GM19238 (cell line): ENCODE data around the gene USP40.

Experiments used
- DNase-seq: peaks from one replicate; pipeline ENCODE4 v3.0.0; 2011; ENCODE audit warnings: low spot score; ENCODE audit not compliant: insufficient read length

The USP40 gene

DNA sequence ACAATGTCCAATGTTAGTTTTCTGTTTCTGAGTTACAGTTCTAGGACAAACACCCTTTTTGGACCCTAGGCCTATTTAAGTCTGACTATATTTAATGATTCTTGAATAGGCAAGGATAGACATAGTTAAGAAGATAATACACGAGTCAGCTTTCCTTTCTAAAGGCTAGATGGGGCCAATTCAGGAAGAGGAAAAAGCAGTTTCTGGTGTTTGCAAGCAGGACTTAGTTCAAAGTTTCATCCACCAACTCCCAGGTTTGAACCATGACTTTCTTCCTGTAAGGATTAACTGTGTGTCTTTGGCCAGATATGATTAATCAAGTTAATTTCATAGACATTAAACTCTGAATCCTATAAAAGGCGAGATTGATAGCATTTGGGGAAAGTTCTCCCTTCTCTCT lies 66.7 kb downstream of the USP40 start:
- no peak for DNase-seq

DNA sequence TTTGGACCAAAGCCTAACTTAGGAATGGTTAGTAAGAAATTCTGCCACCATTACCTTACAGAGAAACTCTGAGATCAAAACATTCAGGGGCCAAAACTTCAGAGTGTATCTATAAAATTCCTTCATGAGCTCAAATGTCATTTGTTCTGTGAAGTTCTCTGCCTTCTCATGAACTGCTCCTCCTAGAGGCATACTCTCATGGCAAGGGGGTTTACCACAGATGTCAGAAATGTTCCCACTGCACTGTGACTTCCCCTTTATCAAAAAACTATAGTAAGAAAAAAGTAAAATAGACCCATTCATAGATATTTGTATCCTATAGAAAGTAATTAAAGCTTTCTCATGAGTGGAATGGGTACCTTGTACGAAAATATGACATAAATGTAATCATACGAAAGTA lies 68.5 kb downstream of the USP40 start:
- DNase-seq = no peak

DNA sequence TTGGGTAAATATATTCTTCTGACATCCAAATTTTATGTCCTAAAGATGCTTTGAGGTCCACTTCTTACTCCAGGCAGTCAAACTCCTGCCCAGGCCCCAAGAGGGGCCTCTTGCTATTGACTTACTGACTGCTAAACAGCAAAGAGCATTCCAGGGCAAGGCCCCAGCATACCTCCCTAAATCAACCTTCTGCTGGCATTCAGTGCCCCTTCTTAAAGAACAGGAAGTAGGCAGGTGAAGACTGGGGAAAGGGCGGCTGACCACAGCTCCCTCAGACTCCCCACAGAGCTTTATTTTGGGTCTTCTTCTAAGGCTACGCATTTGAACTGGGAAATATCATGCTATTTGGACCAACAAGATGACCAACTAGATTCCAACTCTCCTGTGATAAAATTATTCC lies 68.9 kb downstream of the USP40 start:
- DNase-seq = no peak

DNA sequence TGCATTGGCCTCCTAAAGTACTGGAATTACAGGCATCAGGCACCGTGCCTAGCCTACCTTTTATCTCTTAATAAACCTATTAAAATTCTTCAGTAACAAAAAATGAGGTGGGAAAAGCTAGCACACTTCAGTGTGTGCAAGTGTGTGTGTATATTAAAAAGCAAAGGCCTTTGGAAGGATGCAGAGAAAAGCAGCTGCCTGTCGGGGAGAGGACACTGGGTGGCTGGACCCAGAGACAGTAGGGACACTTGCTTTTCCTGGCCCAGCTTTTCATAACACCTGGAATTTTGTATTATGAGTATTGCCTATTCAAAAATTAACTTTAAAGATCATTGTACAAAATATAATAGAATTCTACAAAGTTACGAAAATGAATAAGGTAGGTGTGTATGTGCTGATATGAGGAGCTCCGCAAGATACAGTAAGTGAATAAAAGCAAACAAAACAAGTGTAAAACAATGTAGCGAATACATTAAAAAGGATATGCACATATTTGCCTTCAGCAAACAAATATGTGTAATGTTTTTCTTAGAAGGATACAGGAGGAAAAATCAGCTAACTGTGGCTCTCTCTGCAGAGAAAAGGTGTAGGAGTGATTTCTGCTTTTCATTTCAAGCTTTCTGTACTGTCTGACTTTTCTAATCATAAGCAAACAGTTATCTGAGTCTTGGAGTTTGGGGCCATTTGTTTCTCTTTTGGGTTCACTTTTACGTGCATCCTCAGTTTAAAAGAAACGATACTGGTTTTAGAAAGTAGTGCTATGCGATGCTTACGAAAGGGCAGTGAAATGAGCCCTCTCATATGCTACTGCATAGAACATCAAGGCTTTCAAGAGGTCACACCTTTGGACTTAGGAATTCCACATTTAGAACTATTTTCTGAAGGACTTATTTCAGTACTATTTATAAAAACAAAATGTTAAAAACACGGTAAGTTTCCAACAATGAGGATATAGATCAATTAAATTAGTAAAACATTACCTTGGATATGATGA lies 70.8 kb downstream of the USP40 start:
- no peak for DNase-seq

DNA sequence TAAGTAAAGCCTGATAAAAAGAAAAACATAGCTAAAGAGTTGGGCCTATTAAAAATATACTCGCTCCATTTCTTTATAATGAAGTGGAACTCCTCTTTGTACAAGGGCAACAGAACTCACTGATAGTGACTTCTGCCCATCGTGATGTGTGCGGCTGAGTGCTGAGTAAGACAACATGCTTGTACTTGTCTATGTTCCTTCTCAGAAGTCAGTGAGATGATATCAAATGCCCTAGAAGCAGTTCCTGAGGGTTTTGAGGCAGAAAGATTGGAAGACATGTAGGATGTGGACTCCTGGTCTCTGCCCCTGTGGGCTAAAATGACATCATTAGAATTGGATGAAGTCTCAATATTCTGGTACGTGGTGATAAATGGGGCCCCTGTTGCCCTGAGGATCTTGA lies 73.8 kb downstream of the USP40 start:
- DNase-seq = no peak

DNA sequence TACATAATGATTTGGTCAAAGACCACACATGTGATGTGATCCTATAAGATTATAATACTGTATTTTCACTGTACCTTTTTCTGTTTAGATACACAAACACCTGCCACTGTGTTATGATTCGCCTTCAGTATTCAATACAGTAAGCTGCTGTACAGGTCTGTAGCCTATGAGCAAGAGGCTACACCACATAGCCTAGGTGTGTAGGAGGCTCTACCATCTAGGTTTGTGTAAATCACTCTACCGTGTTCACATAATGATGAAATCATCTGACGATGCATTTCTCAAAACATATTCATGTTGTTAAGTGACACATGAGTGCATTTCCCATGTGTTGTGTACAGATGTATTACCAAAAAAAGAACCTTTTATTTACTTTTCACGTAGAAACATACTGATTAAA lies 74.5 kb downstream of the USP40 start:
- DNase-seq = no peak

DNA sequence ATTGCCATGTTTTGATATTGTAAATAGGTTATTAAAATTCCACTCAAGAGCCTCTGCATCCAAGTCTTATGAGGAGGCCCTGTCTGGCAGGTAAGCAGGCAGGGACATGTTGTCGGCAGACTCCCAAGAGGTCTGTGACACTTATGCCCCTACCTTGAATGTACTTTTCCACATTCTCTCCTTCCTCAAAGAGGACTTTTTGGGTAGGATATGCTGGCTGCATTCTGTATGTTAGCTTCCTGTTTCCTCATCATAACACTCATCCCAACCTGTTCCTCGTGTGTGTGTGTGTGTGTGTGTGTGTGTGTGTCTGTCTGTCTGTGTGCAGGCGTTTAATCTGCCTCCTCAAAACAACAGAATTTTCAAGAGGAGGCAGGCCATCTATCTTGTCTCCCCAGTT lies 75.3 kb downstream of the USP40 start:
- no peak for DNase-seq

DNA sequence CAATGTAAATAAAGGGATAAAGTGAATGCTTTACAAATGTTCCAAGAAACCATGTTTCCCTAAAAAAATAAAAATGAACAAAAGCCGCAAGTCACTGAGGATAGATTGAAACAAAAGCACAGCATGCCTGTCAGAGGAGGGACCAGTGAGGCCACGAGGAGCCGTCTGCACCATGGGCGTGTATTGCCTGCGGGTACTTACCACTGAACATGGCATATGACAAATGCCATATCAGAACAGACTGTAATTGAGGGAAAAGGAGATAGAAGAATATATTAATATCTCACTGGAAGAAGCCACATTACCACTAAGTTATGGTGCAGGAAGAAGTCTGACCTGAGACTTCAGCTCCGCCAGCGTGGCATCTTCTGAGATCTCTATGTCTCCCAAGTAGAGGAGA lies 75.8 kb downstream of the USP40 start:
- no peak for DNase-seq

DNA sequence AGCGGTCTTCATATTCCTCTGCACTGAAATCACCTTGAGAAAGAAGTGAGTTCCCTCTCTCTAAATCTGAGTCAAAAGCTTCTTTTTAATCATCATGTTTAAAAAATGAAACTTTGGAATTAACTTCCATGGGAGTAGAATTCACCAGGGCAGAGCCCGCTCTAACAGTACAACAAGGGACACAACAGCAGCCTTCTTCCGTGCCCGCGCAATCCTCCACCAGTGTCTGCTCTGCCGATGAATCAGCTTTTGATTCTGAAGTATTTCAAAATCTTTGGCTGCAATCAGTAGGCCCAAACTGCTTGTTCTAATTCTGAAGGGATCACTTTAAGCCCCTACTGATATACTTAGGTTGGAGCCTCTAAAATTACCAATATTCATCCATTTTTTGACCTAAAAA lies 76.9 kb downstream of the USP40 start:
- DNase-seq = no peak

DNA sequence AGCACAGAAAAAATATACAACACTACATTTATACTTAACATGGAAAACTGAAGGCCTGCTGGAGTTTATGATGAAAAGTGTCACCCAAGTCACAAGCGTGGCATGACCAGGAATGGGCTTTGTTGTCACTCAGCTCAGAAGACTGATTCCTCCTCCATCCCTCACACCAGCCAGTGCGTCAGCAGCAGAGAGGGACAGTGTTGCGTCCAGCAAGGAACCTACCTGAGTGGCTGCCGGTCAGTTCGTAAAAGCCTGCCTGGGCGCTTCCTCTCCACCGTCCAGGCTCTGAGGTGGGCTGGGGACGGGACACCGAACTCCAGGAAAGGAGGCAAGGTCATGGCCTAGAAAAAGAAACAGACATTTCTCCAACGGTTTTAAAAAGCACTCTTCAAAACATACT lies 77.4 kb downstream of the USP40 start:
- DNase-seq = no peak

DNA sequence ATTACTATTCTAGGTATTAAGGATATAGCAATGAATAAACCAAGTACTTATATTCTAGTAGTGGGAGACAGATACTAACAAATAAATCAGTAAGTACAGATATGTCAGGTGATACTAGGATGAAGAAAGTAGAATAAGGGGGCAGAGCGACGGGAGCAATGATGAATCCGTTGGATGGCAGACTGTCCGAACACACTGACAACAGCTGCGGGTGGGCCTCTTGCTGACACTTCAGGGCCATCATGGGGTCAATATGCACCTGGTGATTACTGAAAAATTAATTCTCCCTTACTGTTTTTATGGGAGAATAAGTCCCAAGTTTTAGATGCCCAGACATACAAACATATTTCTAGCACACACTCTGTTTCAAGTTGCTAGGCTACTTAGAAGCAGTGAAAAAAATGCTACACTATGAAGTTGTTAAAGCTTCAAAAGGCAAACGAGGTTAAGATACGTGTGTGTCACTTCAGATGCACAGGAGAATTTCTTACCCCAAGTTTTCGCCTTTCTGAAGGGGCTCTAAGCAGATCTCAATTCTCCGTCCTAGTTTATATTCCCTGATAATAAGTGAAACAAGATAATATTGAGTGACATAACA lies 78.7 kb downstream of the USP40 start:
- no peak for DNase-seq

DNA sequence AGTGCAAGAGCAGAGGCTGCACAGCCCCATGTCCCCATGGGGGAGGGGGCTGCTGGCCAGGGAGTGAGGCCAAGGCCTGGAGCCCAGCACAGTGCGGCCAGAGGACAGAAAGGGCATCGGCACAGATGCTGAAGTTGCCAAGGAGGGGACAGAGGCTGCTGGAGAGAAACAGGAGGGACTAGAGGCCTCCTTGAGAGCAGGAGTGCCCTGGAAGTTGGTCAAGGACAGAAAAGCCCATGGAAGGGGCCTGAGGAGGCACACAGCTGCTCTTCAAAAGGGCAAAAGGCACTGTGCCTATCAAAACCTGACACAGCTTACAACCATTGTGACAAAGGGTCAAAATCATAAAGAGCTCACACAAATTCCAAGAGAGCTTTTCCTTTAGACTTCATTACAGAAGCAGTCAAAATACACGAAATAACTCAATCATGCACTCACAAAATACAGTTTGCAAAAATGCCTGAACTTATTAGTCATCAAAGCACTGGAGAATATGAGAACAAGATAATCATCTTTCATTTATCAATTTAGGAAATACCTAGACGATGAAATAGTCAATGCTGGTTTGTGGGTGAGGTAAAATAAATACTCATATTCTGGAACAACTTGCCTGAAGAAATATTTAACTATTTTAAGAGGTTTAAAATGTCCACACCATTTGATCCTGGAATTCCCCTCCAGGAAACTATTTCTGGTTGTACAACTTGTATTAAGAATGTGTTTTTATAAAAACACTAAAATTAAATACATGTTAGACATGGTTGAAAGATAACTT lies 79.6 kb downstream of the USP40 start:
- DNase-seq = no peak

DNA sequence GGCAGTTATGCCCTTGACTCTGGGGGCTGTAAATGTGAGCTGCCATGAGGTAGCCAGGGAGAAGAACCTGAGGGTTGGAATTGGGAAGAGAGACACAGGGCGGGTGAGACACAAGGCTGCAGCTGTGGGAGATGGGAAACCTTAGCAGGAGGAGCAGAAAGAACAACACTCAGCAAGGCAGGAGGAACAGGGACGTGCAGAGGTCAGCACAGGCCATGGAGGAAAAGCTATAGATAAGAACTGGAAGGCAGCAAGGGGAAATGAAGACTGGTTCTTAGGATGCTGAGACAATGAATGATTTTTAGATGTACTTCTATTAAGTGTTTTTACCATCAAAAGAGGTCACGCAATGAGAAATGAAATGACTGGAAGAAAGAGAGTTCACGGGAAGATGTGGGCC lies 80.2 kb downstream of the USP40 start:
- no peak for DNase-seq

DNA sequence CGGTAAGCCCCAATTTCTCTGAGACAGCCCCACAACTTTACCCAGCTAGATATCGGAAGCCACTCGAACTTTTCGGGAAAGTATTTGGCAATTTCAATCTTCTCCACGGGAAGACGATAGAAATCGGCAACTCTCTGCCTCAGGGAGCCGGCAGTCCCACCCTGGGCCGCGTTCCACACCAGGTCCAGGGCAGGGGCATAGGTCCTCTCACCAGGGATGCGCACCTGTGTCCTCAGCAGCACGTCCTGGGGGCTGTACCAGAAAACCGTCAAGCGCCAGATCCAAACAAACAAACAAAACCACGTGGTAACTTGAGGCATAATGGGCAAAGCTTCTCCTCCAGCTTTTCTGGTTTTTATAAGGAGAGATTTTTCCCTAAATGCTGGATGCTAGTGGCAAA lies 80.9 kb downstream of the USP40 start:
- no peak for DNase-seq

DNA sequence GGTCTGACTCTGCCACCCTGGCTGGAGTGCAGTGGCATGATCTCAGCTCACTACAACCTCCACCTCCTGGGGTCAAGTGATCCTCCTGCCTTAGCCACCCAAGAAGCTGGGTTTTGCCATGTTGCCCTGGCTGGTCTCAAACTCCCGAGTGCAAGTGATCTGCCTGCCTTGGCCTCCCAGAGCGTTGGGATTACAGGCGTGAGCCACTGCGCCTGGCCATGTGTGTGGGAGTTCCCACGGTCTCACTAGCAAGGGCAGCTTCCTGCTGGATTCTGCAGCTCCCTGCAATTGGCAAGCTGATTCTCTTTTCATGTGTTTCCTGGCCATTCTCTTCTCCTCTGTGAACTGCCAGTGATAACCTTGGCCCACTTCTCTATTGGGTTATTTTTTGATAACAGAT lies 84.0 kb downstream of the USP40 start:
- DNase-seq = no peak

DNA sequence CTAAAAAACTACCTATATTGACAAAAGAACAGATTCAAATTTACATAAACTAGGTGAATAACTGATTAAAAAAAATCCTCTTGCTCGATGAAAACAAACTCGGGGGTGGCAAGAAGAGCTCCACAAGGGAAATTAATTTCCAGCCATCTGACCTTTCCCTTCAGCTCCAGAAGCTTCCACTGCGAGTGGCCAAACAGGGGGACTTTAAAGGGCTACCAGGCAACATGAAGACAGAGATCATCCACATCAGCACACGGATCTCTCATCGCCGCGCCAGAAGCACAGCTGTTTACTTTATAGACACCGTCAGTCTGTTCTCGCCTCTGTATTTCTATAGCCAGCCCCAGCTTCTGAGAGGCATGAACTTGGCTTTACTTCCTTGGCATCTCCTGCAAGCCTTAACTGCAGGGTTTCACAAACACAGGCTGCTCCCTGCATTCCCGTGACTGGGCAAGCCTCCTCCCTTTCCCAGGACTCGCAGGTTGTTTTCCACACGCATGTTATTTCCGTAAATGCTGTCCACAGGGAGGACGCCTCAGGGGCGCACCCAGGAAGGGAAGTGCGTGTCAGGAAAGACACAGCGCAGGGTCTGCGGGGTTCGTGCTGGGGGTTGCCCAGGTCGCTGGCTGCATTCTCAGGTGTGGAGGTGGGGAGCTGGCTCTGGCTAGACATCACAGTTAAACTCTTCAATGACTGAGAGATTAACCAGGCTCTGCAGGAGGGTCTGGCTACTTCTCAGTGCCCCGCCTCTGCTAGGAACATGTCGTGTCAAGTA lies 85.0 kb downstream of the USP40 start:
- DNase-seq = no peak

DNA sequence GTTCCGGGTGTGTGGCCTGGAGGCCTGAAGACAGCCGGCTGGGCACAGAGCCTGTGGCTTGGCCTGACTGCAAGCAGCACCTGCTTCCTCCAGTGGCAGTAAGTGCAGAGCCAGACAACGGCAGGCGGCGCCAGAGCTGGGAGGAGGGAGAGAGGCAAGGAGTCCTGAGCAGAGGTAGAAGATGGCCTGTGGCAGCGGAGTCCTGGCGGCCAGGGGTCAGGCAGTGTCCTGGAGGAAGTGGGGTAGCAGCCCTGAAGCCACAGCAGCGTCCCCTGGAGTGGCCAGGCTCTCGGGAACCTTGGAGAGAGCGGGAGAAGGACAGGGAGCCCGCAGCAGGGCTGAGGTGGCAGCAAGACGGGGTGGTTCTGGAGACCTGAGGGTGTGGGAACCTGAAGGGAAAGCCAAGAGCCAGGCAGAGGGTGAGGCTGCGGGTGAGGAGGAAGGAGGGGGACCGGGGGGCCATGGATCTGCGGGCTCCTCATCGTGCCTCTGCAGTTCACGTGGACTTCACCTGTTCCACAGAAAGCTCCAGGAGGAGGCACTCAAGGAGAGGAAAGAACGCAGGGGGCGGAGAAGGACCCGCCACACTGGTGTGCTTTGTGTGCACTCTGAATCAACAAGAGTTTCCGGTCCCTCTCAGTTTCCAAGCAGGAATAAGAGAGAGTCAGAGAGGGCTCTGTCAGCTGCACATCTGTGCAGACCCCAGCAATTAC lies 85.9 kb downstream of the USP40 start:
- DNase-seq = no peak

DNA sequence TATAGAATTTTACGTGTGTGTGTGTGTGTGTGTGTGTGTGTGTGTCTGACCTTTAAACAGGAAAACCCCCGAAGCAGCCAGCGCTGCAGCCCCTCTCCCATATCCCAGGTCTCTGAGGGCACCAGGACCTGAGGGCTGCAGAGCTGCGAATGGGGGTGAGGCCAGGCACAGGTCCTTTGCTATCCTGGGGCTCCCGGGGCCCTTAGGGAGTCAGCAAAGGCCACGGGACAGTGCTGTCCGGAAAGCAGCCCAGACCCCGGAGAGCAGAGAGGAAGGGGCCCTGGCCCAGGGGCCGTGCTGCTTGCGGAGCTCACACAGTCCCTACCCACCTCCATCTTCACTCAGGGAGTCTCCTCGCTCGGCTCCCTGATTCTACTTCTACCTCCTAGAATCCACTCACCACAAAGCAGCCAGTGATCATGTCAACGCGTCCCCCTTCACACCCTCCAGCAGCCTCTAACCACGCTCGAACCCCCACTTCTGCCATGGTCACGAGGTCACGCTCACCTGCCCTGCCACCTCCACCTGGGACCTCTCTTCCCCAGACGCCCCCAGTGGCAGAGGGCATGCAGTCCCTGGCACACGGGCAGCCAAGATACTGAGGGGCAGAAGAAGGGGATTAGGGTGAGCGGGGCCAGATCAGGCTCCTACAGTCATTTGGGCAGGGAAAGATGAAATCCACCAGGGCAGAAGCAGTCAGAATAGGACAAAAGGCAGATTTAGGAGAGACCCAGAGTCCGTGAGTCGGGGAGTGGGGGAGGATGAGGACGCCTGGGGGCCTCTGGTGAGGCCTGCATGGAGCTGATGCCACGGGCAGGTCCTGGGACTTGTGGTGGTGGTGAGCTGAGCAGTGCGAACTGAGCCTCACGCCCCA lies 86.7 kb downstream of the USP40 start:
- no peak for DNase-seq

DNA sequence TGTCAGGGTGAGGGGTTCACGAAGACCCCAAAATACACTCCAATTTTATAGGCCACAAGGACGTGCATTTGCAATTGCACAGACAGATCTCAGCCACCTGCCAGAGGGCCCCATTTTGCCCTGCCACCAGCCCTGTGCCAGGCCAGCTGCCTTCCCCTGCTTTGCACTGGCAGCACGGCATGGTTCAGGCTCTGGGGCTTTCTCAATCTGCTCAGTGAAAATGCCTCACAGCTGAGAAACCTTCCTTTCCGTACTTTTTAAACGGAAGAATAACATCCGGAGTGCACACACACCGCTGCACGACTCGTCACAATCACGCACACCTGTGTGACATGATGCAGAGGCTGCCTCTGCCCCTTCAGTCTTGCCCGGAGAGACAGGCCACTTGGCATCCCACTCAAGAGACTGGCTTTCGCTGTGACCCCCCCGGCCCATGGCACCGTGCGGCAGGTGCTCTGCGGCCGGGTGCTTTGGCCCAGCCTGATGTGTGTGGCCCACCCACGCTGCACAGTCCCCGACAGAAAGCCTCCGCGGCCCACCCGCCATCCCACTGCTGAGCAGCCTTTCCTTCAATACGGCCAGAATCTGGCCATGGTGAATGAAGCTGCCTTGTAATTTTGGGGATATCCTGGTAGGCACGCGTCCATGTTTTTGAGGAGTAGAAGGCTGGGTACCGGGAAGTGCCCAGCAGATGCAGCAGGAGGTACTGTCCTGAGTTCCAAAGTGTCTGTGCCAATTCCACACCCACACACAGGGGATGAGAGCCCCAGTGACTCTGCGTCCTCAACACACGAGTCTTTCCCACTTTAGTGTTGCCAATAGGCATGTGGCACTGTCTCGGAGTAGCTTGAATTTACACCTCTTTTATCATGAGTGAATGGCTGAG lies 88.8 kb downstream of the USP40 start:
- DNase-seq = no peak
